T-helper 22 cell (primary cell): ENCODE results near the gene RBKS.

Experiments
- DNase-seq: peaks from one replicate; pipeline ENCODE4 v3.0.0-alpha.2; 2020; ENCODE audit warnings: low read depth

RBKS gene

DNA sequence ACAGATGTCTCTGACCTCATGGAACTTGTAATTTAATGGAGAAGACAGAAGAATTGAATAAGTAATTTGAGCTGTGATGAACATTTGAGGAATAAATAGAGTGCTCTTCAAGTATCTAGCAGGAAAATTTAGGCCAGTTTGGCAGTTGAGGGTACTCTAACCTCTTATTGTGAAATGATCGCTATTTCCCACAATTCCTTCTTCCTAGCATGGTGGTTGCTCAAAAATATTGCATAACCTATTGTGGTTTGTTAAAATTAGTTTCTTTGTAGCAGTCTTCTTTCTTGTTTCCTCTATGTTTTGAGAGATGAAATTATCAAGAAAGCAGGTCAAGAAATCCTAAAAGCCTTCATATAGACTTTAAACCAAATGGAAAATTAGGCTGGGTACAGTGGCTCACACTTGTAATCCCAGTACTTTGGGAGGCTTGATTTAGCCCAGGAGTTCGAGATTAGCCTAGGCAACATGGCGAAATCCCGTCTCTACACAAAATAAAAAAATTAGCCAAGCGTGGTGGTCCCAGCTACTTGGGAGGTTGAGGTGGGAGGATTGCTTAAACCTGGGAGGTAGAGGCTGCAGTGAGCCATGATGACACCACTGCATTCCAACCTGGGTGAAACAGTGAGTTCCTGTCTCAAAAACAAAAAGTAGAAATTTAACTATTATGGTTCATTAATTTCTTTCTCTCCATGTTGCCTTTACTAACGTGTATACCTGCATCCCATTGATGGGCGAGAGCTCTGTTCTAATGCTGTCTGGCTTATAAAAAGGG is 58.7 kb downstream of the RBKS start:
- no peak for DNase-seq

GRCh38 chr2:27830656-27831055 is 59.5 kb downstream of the RBKS start:
- no peak for DNase-seq

DNA sequence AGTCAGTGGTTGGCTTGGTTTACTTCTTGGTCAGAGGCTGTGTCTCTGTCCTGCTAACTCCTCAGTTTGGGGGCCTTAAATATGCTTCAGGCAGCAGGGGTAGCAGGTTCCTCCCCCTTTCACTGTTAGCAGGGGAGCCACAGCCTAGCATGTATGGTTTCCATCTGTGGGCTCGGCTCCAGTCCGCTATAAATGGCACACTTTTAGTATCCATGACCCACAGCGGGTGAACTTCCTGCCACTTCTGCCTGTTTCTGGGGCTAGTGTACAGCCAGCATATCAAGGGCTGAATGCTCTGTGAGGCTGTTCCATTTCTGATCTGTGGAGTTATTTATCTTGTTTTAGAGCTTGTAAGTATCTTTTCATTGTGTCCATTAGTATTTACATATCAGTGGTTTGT is 60.4 kb downstream of the RBKS start:
- DNase-seq, result no peak

- DNase-seq, result no peak
Observed at GRCh38 chr2:27828305-27828704, 61.9 kb downstream of the RBKS start.

DNA sequence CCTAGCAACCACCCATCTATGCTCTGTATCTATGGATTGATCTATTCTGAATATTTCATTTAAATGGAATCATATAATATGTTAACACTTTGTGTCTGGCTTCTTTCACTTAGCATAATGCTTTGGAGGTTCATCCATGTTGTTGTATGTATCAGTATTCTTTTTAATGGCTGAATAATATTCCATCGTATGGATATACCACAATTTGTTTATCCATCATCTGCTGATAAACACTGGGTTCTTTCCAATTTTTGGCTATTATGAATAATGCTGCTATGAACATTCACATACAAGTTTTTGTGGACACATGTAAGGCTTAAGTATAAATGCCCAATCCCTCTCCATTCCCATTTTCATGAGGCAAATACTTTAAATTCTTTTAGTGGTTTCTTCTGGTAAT is 65.8 kb downstream of the RBKS start:
- no peak for DNase-seq

GRCh38 chr2:27823569-27823968 is 66.6 kb downstream of the RBKS start:
- DNase-seq, result no peak

- no peak for DNase-seq
Observed at GRCh38 chr2:27823135-27823534, 67.1 kb downstream of the RBKS start.

DNA sequence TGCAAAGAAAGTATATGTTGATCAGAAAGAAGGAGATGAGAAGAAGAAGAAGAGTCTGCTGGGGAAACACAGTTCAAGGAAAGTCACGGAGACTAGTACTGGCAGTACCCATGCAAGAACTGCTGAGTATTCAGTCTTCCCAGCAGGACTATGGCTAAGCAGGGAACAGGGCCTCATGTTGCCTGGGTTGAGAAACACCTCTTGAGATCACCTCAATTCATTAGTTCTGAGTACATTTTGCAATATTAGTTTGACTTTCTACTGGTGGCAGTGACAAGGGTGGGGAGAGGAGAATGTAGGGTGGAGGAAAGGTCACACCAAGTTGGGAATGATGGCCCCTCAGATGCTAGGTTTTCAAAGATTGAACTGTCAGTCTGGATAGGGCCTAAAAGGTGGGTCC is 68.1 kb downstream of the RBKS start:
- DNase-seq, result no peak

DNA sequence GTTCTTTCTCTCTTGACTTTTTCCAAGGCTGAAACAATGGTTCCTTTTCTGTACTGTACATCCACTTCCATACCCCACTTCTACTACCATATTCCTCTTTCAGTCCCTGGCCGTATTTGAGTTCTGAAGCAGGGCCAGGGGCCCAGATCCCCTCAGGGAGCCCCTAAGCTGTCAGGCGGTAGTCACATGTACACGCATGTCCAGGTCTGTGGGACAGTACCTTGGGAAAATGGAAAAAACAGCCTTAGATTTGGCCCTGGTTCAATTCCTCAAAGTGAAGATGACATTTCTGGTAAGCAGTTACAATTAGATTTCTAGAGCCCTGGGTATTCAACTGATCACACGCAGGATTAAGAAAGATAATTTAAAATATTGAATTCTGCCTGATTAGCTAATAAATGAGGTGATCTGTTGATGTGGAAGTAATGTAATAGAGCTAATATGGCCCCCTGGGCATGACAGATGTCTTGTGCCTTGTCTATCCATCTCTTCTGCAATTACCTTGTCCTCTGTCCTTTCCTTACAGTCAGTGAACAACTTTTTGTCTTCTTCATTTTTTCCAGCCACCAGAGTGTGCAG is 74.2 kb downstream of the RBKS start:
- no peak for DNase-seq

DNA sequence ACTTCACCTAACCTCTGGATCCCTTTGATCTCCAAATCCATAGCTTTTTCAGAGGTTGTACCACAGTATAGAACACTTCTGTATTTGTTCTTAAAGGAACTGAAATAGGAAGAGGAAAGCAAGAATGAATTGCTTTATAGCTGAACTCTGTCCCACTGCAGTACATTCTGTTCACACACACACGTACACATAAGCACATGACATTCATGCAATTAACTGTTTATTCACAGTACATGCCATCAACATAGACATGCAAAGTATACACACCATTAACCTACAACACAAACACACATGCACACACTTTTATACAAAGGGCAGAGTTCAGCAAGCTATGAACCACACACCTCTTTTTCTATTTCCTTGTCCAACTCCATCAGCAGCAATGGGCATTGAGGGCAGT is 75.4 kb downstream of the RBKS start:
- DNase-seq, result no peak

DNA sequence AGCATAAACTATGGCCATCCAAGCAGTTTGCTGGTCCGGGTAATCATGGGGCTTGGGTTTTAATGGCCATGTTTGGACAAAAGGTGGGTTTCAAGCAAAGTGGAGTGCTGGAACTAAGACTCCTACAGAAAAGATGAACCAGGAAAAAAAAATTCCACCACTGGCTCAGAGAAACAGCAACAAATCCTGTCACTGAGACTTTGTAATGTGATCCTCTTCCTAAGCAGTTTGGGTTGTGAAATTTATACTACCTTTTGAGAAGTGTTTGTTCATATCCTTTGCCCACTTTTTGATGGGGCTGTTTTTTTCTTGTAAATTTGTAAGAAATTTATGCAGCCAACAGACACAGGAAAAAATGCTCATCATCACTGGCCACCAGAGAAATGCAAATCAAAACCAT is 78.4 kb downstream of the RBKS start:
- DNase-seq, result no peak

GRCh38 chr2:27810455-27810854 is 79.7 kb downstream of the RBKS start:
- no peak for DNase-seq

GRCh38 chr2:27809761-27810241 is 80.4 kb downstream of the RBKS start:
- no peak for DNase-seq

DNA sequence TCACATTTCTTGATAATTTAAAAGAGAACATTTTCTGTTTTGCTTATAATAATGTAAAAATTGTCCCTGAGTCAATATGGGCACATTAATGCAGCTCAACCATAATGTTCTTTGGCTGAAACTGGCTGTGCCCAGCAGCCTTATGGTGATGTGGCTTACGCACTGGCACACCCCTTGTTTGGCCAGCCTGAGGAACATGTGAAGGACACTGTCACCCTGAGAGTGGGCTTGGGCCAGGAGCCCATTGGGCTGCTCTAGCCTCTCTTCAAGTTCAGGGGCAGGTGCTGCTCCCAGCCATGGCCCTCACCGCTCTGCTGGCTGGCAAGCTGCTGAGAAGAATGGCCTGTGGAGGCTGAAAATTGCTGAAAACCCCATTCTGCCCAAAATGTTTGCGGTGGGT is 81.2 kb downstream of the RBKS start:
- DNase-seq, result no peak

- no peak for DNase-seq
Observed at GRCh38 chr2:27808418-27808817, 81.8 kb downstream of the RBKS start.

DNA sequence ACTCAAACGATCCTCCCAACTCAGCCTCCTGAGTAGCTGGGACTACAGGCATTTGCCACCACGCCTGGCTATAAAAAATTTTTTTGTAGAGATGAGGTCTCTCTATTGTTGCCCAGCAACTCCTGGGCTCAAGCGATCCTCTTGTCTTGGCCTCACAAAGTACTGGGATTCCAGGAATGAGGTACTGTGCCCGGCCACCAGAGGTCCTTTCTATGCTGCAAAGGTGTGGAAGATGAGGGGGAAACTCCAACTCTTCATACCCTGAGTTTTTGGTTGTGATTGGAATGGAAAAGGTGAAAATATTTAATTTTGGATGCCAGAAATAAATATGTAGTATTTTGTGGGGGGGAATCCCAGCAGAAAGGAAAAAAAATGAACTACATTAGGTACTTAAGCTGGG is 82.7 kb downstream of the RBKS start:
- no peak for DNase-seq

DNA sequence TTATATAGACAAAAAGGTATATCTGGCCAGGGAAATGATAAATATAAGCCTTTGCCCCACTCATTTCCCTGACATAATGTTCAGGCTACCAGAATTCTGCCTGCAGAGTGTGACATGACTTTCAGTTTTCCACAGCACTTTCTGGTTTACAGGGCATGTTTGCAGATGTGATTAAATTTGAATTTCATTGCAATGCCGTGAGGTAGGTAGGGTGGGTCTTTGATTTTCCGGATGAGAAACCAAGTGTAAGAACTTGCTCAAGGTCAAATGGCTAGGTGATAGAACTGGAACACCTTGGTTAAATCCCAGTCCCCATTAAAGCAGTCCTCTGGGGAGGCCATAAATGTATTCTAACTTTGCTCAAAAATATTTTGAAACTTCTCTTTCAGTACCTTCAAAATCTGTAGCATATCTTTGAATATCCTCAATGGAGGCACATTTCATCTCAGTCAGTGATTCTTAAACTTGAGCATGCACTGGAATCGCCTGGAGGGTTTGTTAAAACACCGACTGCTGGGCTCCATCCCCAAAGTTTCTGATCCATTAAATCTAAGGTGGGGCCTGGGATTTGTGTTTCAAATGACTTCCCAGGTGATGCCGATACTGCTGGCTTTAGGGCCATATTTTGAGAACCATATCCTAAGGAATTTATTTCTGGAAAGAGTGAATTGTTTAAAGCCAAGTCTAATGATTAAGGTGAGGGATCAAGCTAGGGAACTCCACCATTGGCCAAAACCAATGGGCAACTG is 83.7 kb downstream of the RBKS start:
- no peak for DNase-seq

GRCh38 chr2:27805180-27805579 is 85.0 kb downstream of the RBKS start:
- DNase-seq, result no peak

- DNase-seq, result no peak
Observed at GRCh38 chr2:27804146-27804545, 86.0 kb downstream of the RBKS start.

DNA sequence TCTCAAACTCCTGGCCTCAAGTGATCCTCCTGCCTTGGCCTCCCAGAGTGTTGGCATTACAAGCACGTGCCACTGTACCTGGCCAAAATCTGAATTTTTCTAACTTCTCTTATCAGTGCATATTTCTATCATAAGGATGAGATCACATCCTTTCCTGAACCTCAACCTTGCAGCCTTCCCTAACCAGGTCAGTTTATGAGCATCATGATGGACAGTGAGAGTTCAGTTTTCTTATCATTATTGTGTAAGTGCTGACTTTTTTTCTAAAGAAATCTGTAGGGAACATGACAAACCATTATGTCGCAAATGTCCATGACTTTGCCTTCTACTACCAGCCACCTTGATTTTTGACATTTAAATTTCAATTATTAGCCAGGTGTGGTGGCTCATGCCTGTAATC is 87.1 kb downstream of the RBKS start:
- DNase-seq, result no peak

DNA sequence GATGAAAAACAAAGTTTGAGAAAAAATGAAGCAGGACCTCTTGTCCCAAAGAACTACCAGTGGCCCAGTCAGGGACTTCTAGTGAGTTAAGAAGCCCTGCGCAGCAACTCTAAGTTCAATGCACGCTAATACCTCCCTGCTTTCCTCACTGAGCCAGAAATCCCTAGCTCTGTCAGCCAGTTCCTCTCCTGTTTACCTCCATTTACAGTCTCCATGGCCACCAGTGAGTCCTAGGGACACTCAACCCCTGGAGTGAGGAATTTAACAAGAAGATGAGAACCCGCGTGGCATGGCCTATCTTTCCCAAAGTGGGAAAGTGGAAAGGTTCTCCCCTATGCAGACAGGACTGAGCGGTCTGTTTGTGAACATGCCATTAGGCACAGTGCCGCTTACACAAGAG is 87.6 kb downstream of the RBKS start:
- no peak for DNase-seq

- no peak for DNase-seq
Observed at GRCh38 chr2:27800856-27801255, 89.3 kb downstream of the RBKS start.

- DNase-seq, result no peak
Observed at GRCh38 chr2:27799646-27800010, 90.6 kb downstream of the RBKS start.
